PC-3 (cell line): Measurements from ENCODE around the gene NOSIP. TPM values are rescaled to one million over a fixed set of nuclear protein-coding genes. Genes with fewer than 3 reads are reported as not detected.

Experiments
- ATAC-seq: fragments of 200-7000 bp; cut with Tn5 transposase; 2 replicates; pipeline ENCODE4 v1.9.1; 2020; ENCODE audit warnings: mild to moderate bottlenecking, moderate library complexity
- BruUV-seq: library from RNA; stranded (reverse); fragments of 400-500 nt; replicated peaks from 2 replicates; lab custom pipeline; 2021; lab: Mats Ljungman, UMichigan
- CTCF ChIA-PET: fragments of 300-600 bp; sonication (Branson Sonifier 250); formaldehyde crosslinking; loops from one replicate; lab custom pipeline; 2022; ENCODE audit warnings: antibody characterized with exemption; lab: Charles Lee
- POLR2A ChIA-PET: fragments of 300-600 bp; sonication (Branson Sonifier 250); formaldehyde crosslinking; loops from one replicate; lab custom pipeline; 2022; ENCODE audit warnings: antibody characterized with exemption; ENCODE audit not compliant: unreplicated experiment; lab: Charles Lee
- DNase-seq: peaks from one replicate; pipeline ENCODE4 v3.0.0-alpha.2; 2015
- H2AFZ ChIP-seq: fragments of 300-600 bp; sonication (generic); 2 replicates; pipeline ENCODE4 v1.6.0; 2016; ENCODE audit warnings: antibody characterized with exemption, low read length
- H3F3A ChIP-seq: fragments of 300-600 bp; sonication (generic); one replicate; pipeline ENCODE4 v1.6.0; 2017; ENCODE audit warnings: antibody characterized with exemption, low read length, control low read depth, mild to moderate bottlenecking; ENCODE audit not compliant: unreplicated experiment
- H3K27ac ChIP-seq: fragments of 300-600 bp; sonication (generic); 2 replicates; pipeline ENCODE4 v1.5.1; 2016; ENCODE audit warnings: mild to moderate bottlenecking, low read length
- H3K27me3 ChIP-seq: fragments of 300-600 bp; sonication (generic); 2 replicates; pipeline ENCODE4 v1.6.1; 2016; ENCODE audit warnings: low read length, mixed read lengths
- H3K36me3 ChIP-seq: fragments of 300-600 bp; sonication (generic); 2 replicates; pipeline ENCODE4 v1.6.1; 2016; ENCODE audit warnings: low read depth, mixed run types, low read length, mixed read lengths
- H3K4me1 ChIP-seq: fragments of 300-600 bp; sonication (generic); 2 replicates; pipeline ENCODE4 v1.5.1; 2016; ENCODE audit warnings: low read length; ENCODE audit not compliant: insufficient read depth
- H3K4me2 ChIP-seq: fragments of 300-600 bp; sonication (generic); 2 replicates; pipeline ENCODE4 v1.6.0; 2016; ENCODE audit warnings: low read length
- H3K4me3 ChIP-seq: fragments of 300-600 bp; sonication (generic); 2 replicates; pipeline ENCODE4 v1.5.1; 2016; ENCODE audit warnings: mild to moderate bottlenecking, low read length, mixed read lengths
- H3K79me2 ChIP-seq: fragments of 300-600 bp; sonication (generic); 2 replicates; pipeline ENCODE4 v1.6.1; 2017; ENCODE audit warnings: low read length, mixed read lengths
- H3K9ac ChIP-seq: fragments of 300-600 bp; sonication (generic); 2 replicates; pipeline ENCODE4 v1.6.0; 2016; ENCODE audit warnings: mild to moderate bottlenecking, low read length
- H3K9me2 ChIP-seq: fragments of 300-600 bp; sonication (generic); replicated peaks from 2 replicates; pipeline ENCODE4 v1.6.1; 2016; ENCODE audit warnings: mixed run types, low read length, mixed read lengths
- H3K9me3 ChIP-seq: fragments of 300-600 bp; sonication (generic); 2 replicates; pipeline ENCODE4 v1.6.1; 2016; ENCODE audit warnings: low read length, mixed read lengths
- H4K20me1 ChIP-seq: fragments of 300-600 bp; sonication (generic); 2 replicates; pipeline ENCODE4 v1.6.1; 2016; ENCODE audit warnings: low read length, mixed read lengths
- EZH2 ChIP-seq: fragments of 300-600 bp; sonication (generic); IDR thresholded peaks from one replicate; pipeline ENCODE4 v1.6.1; 2017; ENCODE audit warnings: antibody characterized with exemption, mild to moderate bottlenecking, low read length; ENCODE audit not compliant: unreplicated experiment
- EZH2phosphoT487 ChIP-seq: fragments of 300-600 bp; sonication (generic); IDR thresholded peaks from 2 replicates; pipeline ENCODE4 v1.6.1; 2018; ENCODE audit warnings: mild to moderate bottlenecking, antibody characterized with exemption, low read length, borderline replicate concordance
- intact Hi-C: fragments of 100-400 bp; cut with micrococcal nuclease; formaldehyde crosslinking; loops from 2 replicates; pipeline ENCODE4 v1.9.0; 2023
- total RNA-seq: library from RNA; depleted of rRNA; stranded (reverse); fragments of >200 nt; gene quantifications from 2 replicates; pipeline ENCODE4 v1.2.3, GENCODE V29; 2014
- TF ChIP-seq, protein P1 (sequence below): fragments of 300-600 bp; sonication (generic); conservative IDR thresholded peaks from 2 replicates; pipeline ENCODE4 v1.5.1; 2017; ENCODE audit warnings: antibody characterized with exemption, low read depth, mild to moderate bottlenecking, low read length

The NOSIP gene
- total RNA-seq, 1 experiment from 2014 or later: 195 TPM

DNA sequence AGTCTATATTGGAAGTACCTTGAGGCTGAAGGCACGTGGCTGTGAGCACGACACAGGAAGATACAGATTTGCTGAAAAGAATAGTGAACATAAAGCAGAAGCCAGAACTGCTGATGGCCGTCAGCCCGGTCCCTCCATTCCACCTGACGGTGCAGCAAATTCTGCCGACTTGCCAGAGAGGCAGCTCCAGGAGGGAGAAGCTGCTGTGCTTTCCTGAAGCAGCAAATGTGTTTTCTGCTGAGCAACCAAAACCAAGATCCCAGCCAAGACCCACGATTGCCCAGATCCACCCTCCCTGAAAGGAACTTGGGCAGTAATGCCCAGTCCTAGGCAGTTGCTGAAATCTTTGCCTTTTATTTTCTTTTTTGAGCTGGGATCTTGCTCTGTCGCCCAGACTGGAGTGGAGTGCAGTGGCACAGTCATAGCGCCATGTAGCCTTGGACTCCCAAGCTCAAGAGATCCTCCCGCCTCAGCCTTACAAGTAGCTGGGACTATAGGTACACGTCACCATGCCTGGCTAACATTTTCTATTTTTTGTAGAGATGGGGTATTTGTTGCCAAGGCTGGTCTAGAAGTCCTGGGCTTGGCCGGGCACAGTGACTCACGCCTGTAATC lies 59.5 kb downstream of the NOSIP start:
- Histone ChIP-seq H3K36me3 (no peaks in the 10 kb centered on the region), H3K27me3 (no peaks in the 10 kb centered on the region), H3K9ac (no peak overlapping the region), H3K4me3 (no peak overlapping the region), H3K79me2 (no peaks in the 10 kb centered on the region), H3K4me1 (no peaks in the 10 kb centered on the region), H3F3A (no peaks in the 10 kb centered on the region), H3K4me2 (no peak overlapping the region), H4K20me1 (no peaks in the 10 kb centered on the region), H3K9me3 (no peaks in the 10 kb centered on the region), H3K9me2 (no peaks in the 10 kb centered on the region), H2AFZ (no peak overlapping the region), H3K27ac (no peak overlapping the region)
- intact Hi-C loops: no loop called here
- no TSS peak for BruUV-seq
- no peak for DNase-seq
- POLR2A ChIA-PET: no interaction called here
- CTCF ChIA-PET: no interaction called here
- no peak for TF ChIP-seq EZH2
- TF ChIP-seq EZH2phosphoT487: no peak
- TF ChIP-seq, protein P1, sequence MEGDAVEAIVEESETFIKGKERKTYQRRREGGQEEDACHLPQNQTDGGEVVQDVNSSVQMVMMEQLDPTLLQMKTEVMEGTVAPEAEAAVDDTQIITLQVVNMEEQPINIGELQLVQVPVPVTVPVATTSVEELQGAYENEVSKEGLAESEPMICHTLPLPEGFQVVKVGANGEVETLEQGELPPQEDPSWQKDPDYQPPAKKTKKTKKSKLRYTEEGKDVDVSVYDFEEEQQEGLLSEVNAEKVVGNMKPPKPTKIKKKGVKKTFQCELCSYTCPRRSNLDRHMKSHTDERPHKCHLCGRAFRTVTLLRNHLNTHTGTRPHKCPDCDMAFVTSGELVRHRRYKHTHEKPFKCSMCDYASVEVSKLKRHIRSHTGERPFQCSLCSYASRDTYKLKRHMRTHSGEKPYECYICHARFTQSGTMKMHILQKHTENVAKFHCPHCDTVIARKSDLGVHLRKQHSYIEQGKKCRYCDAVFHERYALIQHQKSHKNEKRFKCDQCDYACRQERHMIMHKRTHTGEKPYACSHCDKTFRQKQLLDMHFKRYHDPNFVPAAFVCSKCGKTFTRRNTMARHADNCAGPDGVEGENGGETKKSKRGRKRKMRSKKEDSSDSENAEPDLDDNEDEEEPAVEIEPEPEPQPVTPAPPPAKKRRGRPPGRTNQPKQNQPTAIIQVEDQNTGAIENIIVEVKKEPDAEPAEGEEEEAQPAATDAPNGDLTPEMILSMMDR: no peak
- ATAC-seq: no peak

DNA sequence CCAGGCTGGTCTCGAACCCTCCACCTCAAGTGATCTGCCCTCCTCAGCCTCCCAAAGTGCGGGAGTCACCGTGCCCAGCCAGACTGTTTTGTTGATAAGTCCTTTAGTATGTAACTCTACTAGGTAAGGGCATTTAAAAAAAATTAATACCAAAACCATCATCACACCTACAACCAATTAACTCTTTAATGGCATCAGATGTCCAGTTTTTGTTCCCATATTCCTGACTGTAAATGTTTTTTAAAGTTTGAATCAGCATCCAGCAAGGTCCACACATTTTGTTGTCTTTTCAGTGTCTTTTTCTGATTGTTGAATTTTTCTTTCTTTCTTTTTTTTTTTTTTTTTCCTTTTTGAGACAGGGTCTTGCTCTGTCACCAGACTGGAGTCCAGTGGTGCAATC lies 62.3 kb downstream of the NOSIP start:
- Histone ChIP-seq H3K9ac (no peak overlapping the region), H3K9me2 (no peaks in the 10 kb centered on the region), H3K4me1 (peaks cover 6% of the 10 kb centered on the region; the same call in 1 of the 2 replicates), H3F3A (no peaks in the 10 kb centered on the region), H4K20me1 (no peaks in the 10 kb centered on the region), H3K36me3 (no peaks in the 10 kb centered on the region), H3K79me2 (no peaks in the 10 kb centered on the region), H3K27me3 (no peaks in the 10 kb centered on the region), H3K27ac (no peak overlapping the region), H3K4me3 (no peak overlapping the region), H3K4me2 (no peak overlapping the region), H2AFZ (no peak overlapping the region), H3K9me3 (no peaks in the 10 kb centered on the region)
- no TSS peak for BruUV-seq
- ChIA-PET CTCF (no interaction called here), POLR2A (interaction anchor here (0.6 kb wide), 1 partner anchor 58 kb away, joined by 4 read pairs; no protein-coding TSS in a partner anchor)
- intact Hi-C loops: no loop called here
- ATAC-seq: no peak
- DNase-seq: no peak
- TF ChIP-seq EZH2: no peak

DNA sequence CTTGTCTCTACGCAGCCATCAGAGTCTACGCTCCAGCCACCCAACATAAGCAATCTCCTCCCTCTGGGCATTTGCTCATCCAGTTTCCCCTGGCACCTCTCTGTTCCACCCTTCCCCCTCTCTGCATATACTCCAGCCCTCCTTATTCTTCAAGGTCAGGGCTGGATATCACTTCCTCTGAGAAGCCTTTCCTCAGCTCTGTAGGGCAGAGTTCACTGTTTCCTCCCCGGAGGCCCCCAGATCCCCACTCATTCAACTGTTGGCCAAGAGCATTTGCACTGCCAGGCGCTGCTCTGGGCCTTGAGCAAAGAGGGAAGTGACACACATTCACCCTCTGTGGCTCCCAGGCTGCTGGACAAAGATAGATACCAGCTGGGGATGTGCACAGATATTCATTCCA lies 64.6 kb downstream of the NOSIP start:
- Histone ChIP-seq H3K9me3 (no peaks in the 10 kb centered on the region), H3K79me2 (no peaks in the 10 kb centered on the region), H3K4me3 (no peak overlapping the region), H3K4me1 (peaks cover 11% of the 10 kb centered on the region), H3K4me2 (no peak overlapping the region), H4K20me1 (no peaks in the 10 kb centered on the region), H3K36me3 (no peaks in the 10 kb centered on the region), H3K9ac (no peak overlapping the region), H3K27ac (no peak overlapping the region), H3F3A (no peaks in the 10 kb centered on the region), H3K9me2 (no peaks in the 10 kb centered on the region), H3K27me3 (no peaks in the 10 kb centered on the region), H2AFZ (no peak overlapping the region)
- CTCF ChIA-PET: no interaction called here
- TF ChIP-seq EZH2: no peak
- TF ChIP-seq, protein P1: no peak
- TF ChIP-seq EZH2phosphoT487: no peak
- intact Hi-C loops: no loop called here
- BruUV-seq: no TSS peak
- DNase-seq (no peak), ATAC-seq (no peak)
- POLR2A ChIA-PET: no interaction called here
